ENCODE results near the gene LMAN2.
"Not testable (repeated sequence)": the region's sequence is repeated elsewhere in the genome, so short reads cannot be mapped to it uniquely, and the experiment has no call there.

LMAN2 gene

DNA sequence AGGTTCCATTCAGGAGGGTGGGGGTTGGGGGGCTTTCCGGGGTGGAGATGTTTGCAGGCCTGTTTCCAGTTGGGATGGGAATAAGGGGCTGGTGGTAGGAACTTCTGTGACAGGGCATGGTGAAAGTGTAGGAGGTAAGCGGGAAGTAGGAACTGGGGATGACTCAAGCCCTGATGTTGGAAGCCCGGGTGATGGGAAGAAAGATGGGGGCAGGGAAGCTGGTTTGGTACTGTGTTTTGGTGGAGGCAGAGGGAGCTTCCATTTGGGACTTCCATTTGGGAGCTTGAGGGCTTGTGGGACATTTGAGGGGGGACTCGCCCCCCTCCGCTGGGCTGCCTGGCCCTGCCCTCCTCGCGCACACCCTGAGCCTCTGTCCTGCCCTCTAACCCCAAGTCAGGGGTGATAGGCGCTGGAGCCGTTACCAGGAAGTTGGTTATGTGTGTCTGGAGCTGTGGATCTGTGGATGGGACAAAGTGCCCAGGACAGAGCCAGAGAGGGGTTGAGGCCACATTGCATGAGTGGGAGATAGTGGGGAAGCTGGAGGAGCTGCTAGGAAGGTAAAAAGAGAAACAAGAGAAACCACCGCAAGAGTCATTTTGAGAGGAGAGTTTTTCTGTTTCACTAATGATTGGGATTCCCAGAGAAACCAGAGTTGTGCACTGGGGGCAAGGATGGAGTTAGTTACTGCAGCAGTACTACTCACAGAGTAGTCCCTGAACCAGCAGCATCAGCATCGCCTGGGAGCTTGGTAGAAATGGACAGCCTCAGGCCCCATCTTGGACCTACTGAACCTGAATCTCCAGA is 12.9 kb upstream of the LMAN2 start:
- no peak for DNase-seq (ENCODE audit: low spot score)

GRCh38 chr5:177363565-177363964 is 12.1 kb upstream of the LMAN2 start:
- no peak for DNase-seq (ENCODE audit: low spot score)

- peak; percentile 91 for DNase-seq (ENCODE audit: low spot score)
Observed at GRCh38 chr5:177362610-177363507, 11.4 kb upstream of the LMAN2 start.

- no peak for DNase-seq (ENCODE audit: low spot score)
Observed at GRCh38 chr5:177362292-177362609, 10.8 kb upstream of the LMAN2 start.

DNA sequence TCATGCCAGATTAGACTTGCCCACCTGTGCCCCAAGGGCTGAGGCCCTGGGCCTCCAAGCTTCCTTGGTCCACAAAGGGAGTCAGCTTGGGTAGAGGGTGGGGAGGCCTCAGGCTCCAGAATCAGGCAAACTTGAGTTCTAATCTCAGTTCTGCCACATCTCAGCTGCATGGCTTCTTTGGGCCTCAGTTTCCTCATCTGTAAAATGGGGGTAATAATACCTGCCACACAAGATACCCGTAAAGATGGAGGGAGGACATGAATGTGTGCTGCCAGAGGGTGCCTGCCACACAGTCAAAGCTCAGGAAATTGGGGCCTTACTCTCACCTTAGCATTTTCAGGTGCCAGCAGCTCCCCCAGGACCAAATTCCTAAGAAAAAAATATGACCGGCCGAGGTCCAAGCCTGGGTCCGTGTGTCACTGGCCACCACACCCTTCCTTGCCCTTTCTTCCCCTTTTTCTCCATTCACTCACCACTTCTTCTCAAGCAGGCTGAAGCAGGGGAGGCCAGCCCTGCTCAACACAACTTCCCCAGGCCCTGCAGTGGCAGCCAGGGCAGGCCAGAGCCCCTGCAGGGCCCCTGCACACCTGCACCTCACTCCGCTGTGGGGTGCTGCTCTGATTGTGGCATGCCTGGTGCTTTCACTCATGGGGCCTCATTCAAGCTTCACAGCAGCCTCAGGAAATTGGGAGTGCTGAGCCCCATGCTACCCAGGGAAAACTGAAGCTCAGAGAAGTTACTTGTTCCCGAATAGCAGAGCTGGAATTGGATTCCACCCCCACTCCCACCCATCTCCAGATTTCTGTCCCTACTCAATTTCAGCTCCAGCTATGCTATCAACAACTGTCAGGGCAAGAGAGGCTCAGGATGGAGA is 10.2 kb upstream of the LMAN2 start:
- DNase-seq (ENCODE audit: low spot score) = no peak

DNA sequence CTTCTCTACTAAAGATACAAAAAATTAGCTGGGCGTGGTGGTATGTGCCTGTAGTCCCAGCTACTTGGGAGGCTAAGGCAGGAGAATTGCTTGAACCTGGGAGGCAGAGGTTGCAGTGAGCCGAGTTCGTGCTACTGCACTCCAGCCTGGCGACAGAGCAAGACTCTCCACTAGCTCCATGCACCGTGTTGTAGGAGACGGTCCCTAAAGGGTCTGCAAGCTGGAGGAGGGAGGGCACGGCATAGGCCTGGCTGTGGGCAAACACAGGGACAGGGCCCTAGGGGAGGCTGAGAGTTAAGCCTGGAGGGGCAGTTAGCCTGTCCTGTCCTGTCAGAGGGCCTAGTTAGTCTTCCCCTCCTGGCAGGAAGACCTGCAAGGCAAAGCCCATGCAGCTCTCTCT is 9.3 kb upstream of the LMAN2 start:
- DNase-seq (ENCODE audit: low spot score) = not testable (repeated sequence)

DNA sequence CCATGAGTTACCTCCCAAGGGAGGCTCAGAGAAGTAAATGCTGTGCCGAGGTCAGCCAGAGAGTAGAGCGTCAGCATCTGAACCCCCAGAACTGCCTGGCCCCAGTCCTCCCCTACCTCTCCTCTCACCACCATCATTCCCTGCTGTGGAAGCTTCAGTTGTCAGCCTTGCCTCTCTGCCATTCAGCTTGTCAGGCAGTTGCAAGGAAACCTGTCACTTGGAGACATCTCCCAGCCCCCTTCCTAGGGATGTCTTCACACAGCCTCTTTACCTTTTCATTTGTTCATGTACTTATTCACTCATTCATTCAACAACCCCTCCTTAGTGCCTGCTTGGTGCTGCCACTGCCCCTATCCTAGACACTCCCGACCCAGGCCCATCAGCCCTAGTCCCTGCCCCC is 8.4 kb upstream of the LMAN2 start:
- DNase-seq (ENCODE audit: low spot score) = no peak

GRCh38 chr5:177359451-177359851 is 8.0 kb upstream of the LMAN2 start:
- no peak for DNase-seq (ENCODE audit: low spot score)

GRCh38 chr5:177358370-177358819 is 6.9 kb upstream of the LMAN2 start:
- no peak for DNase-seq (ENCODE audit: low spot score)

- no peak for DNase-seq (ENCODE audit: low spot score)
Observed at GRCh38 chr5:177357459-177358351, 6.2 kb upstream of the LMAN2 start, which contains the start of gene RGS14. Gene RGS14, plus strand, starts transcription at chr5:177357924. Its CDS starts 101 bp downstream, at chr5:177358025.

- DNase-seq (ENCODE audit: low spot score) = no peak
Observed at GRCh38 chr5:177357146-177357458, 5.6 kb upstream of the LMAN2 start.

GRCh38 chr5:177356746-177357145 is 5.3 kb upstream of the LMAN2 start:
- no peak for DNase-seq (ENCODE audit: low spot score)

DNA sequence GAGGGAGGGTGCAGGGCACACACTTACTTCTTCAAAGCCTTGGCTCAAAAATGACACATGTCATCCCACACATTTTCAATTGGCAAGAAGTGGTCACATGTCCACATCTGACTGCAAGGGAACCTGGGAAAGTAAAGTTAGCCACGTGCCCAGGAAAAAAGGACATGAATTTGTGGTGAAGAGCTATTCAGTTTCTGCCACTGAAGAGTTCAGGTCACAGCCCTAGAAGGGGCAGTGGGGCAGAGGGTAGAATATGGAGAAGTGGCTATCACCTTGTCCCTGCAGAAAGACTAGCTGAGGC is 4.3 kb upstream of the LMAN2 start:
- DNase-seq (ENCODE audit: low spot score) = no peak

DNA sequence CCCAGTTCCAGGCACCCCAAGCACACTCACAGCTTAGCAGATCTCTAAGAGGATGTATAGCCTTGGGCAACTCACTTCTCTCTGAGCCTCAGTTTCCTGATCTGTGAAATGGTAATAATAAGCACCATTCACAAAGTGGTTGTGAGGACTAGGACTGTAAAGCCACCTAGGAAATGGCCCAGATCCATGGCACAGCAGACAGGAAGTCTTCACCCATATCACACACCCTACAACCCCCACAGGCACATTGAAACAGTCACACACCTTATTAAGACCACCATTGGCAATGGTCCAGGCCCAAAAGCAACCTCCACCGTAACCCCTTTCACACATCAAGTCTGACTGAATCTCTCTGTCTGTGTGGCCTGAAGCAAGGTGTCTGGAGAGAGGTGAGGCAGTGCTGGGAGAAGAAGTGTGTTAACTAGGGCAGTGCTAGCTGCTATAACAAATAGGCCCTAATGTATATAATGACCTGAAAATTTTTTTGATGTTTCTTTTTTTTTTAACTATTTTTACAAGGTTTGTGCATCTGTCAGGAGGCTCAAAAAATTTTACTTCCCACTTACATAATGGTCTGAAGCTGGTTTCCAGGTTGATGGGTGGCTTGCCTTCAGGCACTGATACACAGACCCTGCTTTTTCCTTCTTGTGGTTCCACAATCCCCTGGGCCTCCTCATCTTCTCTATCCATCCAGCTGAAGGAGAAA is 3.8 kb upstream of the LMAN2 start:
- no peak for DNase-seq (ENCODE audit: low spot score)

DNA sequence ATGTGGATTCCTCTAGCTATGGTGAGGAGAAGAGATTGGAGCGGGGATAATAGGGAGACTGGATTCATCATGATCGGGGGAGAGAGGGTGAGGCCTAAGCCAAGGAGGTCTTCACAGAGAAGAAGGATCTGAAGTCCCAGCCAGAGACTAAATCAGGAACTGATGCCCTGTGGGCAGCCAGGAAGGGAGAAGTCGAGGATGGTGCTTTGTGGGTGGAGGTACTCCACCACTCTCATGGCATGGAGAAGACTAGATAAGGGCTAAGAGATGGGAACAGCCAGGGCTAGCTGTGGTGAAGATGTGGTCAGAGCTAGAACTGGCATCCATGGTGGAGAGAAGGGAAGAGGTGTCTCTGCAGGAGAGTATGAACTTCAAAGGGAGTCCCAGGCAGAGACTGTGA is 3.2 kb upstream of the LMAN2 start:
- DNase-seq (ENCODE audit: low spot score) = no peak

GRCh38 chr5:177354256-177354655 is 2.8 kb upstream of the LMAN2 start:
- no peak for DNase-seq (ENCODE audit: low spot score)

DNA sequence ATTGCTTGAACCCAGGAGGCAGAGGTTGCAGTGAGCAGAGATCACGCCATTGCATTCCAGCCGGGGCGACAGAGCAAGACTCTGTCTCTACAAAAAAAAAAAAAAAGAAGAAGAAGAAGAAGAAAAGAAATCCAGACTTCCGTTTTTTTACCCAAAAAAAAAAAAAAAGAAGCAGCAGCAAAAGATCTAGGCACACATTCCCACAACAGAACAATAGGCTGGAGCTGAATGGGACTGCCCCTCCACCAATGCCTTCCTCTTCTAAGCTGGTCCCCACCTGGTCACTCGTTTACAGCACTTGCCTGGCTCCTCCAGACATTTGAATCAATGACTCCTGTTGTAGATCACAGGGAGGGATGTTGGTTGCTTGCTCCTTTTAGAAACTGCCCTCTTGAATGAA is 1.6 kb upstream of the LMAN2 start:
- DNase-seq (ENCODE audit: low spot score) = no peak

DNA sequence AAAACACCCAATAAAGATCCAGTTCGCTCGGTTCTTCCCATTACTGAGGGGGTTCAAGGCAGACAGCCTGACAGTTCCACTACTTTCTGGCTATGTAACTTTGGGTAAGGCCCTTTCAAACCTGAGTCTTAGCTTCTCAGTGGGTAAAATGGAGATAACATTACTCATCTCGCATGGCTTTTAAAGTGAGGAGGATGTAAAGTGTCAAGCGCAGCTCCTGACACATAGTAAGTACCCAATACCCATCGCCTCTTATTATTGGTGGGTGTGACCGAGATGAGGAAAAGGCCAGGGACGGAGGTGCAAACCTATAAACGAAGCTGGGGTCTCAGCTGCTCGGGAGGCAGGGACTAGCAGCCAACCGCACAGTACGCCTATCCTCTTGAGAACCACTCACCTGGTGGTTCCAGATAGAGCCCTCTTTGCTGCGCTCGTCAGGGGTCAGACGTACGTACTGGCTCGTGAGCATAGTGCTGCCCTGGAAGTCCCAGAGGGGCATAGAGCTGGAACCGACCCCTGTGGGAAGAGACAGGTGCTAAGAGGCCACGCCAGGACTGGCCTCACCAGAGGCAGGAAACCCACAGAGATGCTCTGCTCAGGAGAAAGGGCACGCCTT is 584 bp downstream of the LMAN2 start:
- DNase-seq (ENCODE audit: low spot score) = no peak

GRCh38 chr5:177349762-177350161 is 1.7 kb downstream of the LMAN2 start:
- DNase-seq (ENCODE audit: low spot score) = no peak

DNA sequence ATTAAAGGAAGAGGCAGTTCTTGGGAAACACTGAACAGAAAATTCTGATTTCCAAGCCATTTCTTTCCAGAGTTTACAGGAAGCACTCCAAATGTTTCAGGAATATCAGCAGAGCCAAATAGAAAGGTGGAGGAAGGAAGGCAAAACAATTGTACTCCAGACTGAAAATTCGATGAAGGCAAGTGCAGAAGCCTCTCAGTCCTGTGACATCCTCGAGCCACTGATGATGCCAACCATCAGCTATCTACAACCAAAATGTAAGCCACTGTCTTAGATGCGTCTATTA is 2.2 kb downstream of the LMAN2 start:
- no peak for DNase-seq (ENCODE audit: low spot score)

DNA sequence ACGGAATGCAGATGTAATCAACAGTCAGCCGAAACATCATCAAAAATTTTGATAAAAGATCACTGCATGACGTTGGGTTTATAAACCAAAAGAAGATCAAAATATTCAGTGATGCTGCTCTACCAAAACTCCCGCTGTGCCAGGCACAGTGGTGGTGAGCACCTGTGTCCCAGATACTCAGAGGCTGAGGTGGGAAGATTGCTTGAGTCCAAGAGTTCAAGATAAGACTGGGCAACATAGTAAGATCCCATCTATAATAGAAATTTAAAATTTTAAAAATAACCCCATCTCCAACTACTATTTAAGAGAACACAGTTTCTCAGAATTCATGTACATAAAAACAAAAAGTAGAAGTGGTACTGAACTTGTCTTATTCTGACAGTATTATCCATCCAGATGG is 3.8 kb downstream of the LMAN2 start:
- no peak for DNase-seq (ENCODE audit: low spot score)

Data from HuH-7 (cell line).